Esophagus muscularis mucosa (tissue), 4 donors: ENCODE measurements around the gene EID3.

Experiments
- EP300 ChIP-seq: sonication (generic); formaldehyde crosslinking; IDR thresholded peaks from one replicate; pipeline ENCODE4 v1.6.1; 2017; ENCODE audit warnings: antibody characterized with exemption
- POLR2A ChIP-seq: fragments of 450-650 bp; IDR thresholded peaks from one replicate; pipeline ENCODE4 v1.6.1; 2017; ENCODE audit warnings: antibody characterized with exemption, moderate library complexity, mild to moderate bottlenecking, low read depth
- POLR2AphosphoS5 ChIP-seq, 2 donors: sonication (generic); formaldehyde crosslinking; IDR thresholded peaks; one replicate each; pipeline ENCODE4 v1.6.1; 2017; ENCODE audit warnings: antibody characterized with exemption in 2 of 2
- TF ChIP-seq, protein P1 (sequence below), 3 experiments: fragments of 200-600 bp in 2 of 3; fragments of 450-650 bp in 1 of 3; sonication (generic) in 2 of 3; IDR thresholded peaks; one replicate each; pipeline ENCODE4 v1.5.1; 2017 to 2019; ENCODE audit warnings: antibody characterized with exemption in 3 of 3, mild to moderate bottlenecking in 2 of 3, moderate library complexity in 1 of 3

DNA sequence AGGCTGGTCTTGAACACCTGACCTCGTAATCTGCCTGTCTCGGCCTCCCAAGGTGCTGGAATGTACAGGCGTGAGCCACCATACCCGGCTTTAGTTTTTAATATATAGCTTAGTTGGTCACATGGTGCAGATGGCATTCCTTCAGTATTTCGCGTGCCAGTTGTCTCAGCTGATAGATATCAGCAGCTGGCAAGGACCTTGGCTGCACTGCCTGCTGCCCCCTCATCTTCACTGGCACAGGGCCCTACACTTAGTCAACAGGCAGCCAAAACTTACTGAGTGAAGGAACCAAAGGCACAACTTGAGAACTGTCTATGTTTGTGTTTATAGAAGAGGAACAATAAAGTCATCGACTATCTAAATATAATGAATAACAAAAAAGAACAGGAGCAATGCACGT lies 31.0 kb downstream of the EID3 start:
- TF ChIP-seq POLR2AphosphoS5 (IDR thresholded peaks at IDR 0.05) = no peak
- TF ChIP-seq, protein P1, sequence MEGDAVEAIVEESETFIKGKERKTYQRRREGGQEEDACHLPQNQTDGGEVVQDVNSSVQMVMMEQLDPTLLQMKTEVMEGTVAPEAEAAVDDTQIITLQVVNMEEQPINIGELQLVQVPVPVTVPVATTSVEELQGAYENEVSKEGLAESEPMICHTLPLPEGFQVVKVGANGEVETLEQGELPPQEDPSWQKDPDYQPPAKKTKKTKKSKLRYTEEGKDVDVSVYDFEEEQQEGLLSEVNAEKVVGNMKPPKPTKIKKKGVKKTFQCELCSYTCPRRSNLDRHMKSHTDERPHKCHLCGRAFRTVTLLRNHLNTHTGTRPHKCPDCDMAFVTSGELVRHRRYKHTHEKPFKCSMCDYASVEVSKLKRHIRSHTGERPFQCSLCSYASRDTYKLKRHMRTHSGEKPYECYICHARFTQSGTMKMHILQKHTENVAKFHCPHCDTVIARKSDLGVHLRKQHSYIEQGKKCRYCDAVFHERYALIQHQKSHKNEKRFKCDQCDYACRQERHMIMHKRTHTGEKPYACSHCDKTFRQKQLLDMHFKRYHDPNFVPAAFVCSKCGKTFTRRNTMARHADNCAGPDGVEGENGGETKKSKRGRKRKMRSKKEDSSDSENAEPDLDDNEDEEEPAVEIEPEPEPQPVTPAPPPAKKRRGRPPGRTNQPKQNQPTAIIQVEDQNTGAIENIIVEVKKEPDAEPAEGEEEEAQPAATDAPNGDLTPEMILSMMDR (IDR thresholded peaks at IDR 0.05) = no peak
- no peak for TF ChIP-seq POLR2A
- TF ChIP-seq EP300 = no peak
